ENCODE results near the gene NSMCE1.
"Not testable (repeated sequence)": the region's sequence is repeated elsewhere in the genome, so short reads cannot be mapped to it uniquely, and the experiment has no call there.

Gene NSMCE1

GRCh38 chr16:27202923-27203506, 65.6 kb downstream of the NSMCE1 start:
- H3K27ac ChIP-seq (ENCODE audit: low read depth, low read length): peak overlapping the region; percentile 89
- no peak overlapping the region for H2AFZ ChIP-seq (ENCODE audit: low read length, unreplicated experiment)
- no peaks in the 10 kb centered on the region for H3K36me3 ChIP-seq (ENCODE audit: insufficient read depth, low read length)
- H3K27me3 ChIP-seq (ENCODE audit: insufficient read depth, low read length): no peaks in the 10 kb centered on the region
- peaks cover 4% of the 10 kb centered on the region for H3K4me1 ChIP-seq (ENCODE audit: control insufficient read depth, insufficient read depth, low read length, unreplicated experiment)
- peaks cover 3% of the 10 kb centered on the region for H3K79me2 ChIP-seq (ENCODE audit: control insufficient read depth, insufficient read depth, low read length, unreplicated experiment)
- peak overlapping the region; percentile 90 for H3K4me3 ChIP-seq (ENCODE audit: low read depth, low read length)

- not testable (repeated sequence) for H3K4me1 ChIP-seq (ENCODE audit: control insufficient read depth, insufficient read depth, low read length, unreplicated experiment); H2AFZ ChIP-seq (ENCODE audit: low read length, unreplicated experiment); H3K36me3 ChIP-seq (ENCODE audit: insufficient read depth, low read length); H3K79me2 ChIP-seq (ENCODE audit: control insufficient read depth, insufficient read depth, low read length, unreplicated experiment); H3K27ac ChIP-seq (ENCODE audit: low read depth, low read length); H3K4me3 ChIP-seq (ENCODE audit: low read depth, low read length)
- H3K27me3 ChIP-seq (ENCODE audit: insufficient read depth, low read length): peaks cover 11% of the 10 kb centered on the region; the same call in 1 of the 2 replicates
Observed at GRCh38 chr16:27200914-27201313, 67.7 kb downstream of the NSMCE1 start.

GRCh38 chr16:27199736-27200135, 68.8 kb downstream of the NSMCE1 start:
- no peaks in the 10 kb centered on the region for H3K36me3 ChIP-seq (ENCODE audit: insufficient read depth, low read length)
- H2AFZ ChIP-seq (ENCODE audit: low read length, unreplicated experiment): peak overlapping the region; percentile 55
- H3K27me3 ChIP-seq (ENCODE audit: insufficient read depth, low read length): peaks cover 22% of the 10 kb centered on the region
- peaks cover under 1% of the 10 kb centered on the region for H3K79me2 ChIP-seq (ENCODE audit: control insufficient read depth, insufficient read depth, low read length, unreplicated experiment)
- H3K4me1 ChIP-seq (ENCODE audit: control insufficient read depth, insufficient read depth, low read length, unreplicated experiment): peaks cover 4% of the 10 kb centered on the region
- no peak overlapping the region for H3K27ac ChIP-seq (ENCODE audit: low read depth, low read length)
- H3K4me3 ChIP-seq (ENCODE audit: low read depth, low read length): no peak overlapping the region

- Histone ChIP-seq H3K27me3 (ENCODE audit: insufficient read depth, low read length) (peaks cover 26% of the 10 kb centered on the region), H3K4me3 (ENCODE audit: low read depth, low read length) (no peak overlapping the region), H3K4me1 (ENCODE audit: control insufficient read depth, insufficient read depth, low read length, unreplicated experiment) (no peaks in the 10 kb centered on the region), H3K27ac (ENCODE audit: low read depth, low read length) (no peak overlapping the region), H3K79me2 (ENCODE audit: control insufficient read depth, insufficient read depth, low read length, unreplicated experiment) (no peaks in the 10 kb centered on the region), H2AFZ (ENCODE audit: low read length, unreplicated experiment) (no peak overlapping the region), H3K36me3 (ENCODE audit: insufficient read depth, low read length) (no peaks in the 10 kb centered on the region)
Observed at GRCh38 chr16:27199235-27199586, 69.4 kb downstream of the NSMCE1 start.

- H3K4me1 ChIP-seq (ENCODE audit: control insufficient read depth, insufficient read depth, low read length, unreplicated experiment): no peaks in the 10 kb centered on the region
- H3K27ac ChIP-seq (ENCODE audit: low read depth, low read length): no peak overlapping the region
- H2AFZ ChIP-seq (ENCODE audit: low read length, unreplicated experiment): no peak overlapping the region
- H3K79me2 ChIP-seq (ENCODE audit: control insufficient read depth, insufficient read depth, low read length, unreplicated experiment): no peaks in the 10 kb centered on the region
- H3K36me3 ChIP-seq (ENCODE audit: insufficient read depth, low read length): no peaks in the 10 kb centered on the region
- H3K4me3 ChIP-seq (ENCODE audit: low read depth, low read length): no peak overlapping the region
- H3K27me3 ChIP-seq (ENCODE audit: insufficient read depth, low read length): peaks cover 30% of the 10 kb centered on the region
Observed at GRCh38 chr16:27198451-27199234, 69.9 kb downstream of the NSMCE1 start.

- H3K79me2 ChIP-seq (ENCODE audit: control insufficient read depth, insufficient read depth, low read length, unreplicated experiment): no peaks in the 10 kb centered on the region
- no peak overlapping the region for H3K4me3 ChIP-seq (ENCODE audit: low read depth, low read length)
- no peaks in the 10 kb centered on the region for H3K4me1 ChIP-seq (ENCODE audit: control insufficient read depth, insufficient read depth, low read length, unreplicated experiment)
- peaks cover 30% of the 10 kb centered on the region for H3K27me3 ChIP-seq (ENCODE audit: insufficient read depth, low read length)
- H3K36me3 ChIP-seq (ENCODE audit: insufficient read depth, low read length): no peaks in the 10 kb centered on the region
- H2AFZ ChIP-seq (ENCODE audit: low read length, unreplicated experiment): no peak overlapping the region
- no peak overlapping the region for H3K27ac ChIP-seq (ENCODE audit: low read depth, low read length)
Observed at GRCh38 chr16:27197004-27197403, 71.6 kb downstream of the NSMCE1 start.

- Histone ChIP-seq H2AFZ (ENCODE audit: low read length, unreplicated experiment) (no peak overlapping the region), H3K36me3 (ENCODE audit: insufficient read depth, low read length) (no peaks in the 10 kb centered on the region), H3K27ac (ENCODE audit: low read depth, low read length) (no peak overlapping the region), H3K79me2 (ENCODE audit: control insufficient read depth, insufficient read depth, low read length, unreplicated experiment) (no peaks in the 10 kb centered on the region), H3K4me3 (ENCODE audit: low read depth, low read length) (no peak overlapping the region), H3K4me1 (ENCODE audit: control insufficient read depth, insufficient read depth, low read length, unreplicated experiment) (no peaks in the 10 kb centered on the region), H3K27me3 (ENCODE audit: insufficient read depth, low read length) (peaks cover 30% of the 10 kb centered on the region)
Observed at GRCh38 chr16:27195941-27196595, 72.5 kb downstream of the NSMCE1 start.

- peaks cover 30% of the 10 kb centered on the region for H3K27me3 ChIP-seq (ENCODE audit: insufficient read depth, low read length)
- no peaks in the 10 kb centered on the region for H3K79me2 ChIP-seq (ENCODE audit: control insufficient read depth, insufficient read depth, low read length, unreplicated experiment)
- no peaks in the 10 kb centered on the region for H3K4me1 ChIP-seq (ENCODE audit: control insufficient read depth, insufficient read depth, low read length, unreplicated experiment)
- H3K27ac ChIP-seq (ENCODE audit: low read depth, low read length): no peak overlapping the region
- no peaks in the 10 kb centered on the region for H3K36me3 ChIP-seq (ENCODE audit: insufficient read depth, low read length)
- H2AFZ ChIP-seq (ENCODE audit: low read length, unreplicated experiment): no peak overlapping the region
- H3K4me3 ChIP-seq (ENCODE audit: low read depth, low read length): no peak overlapping the region
Observed at GRCh38 chr16:27195076-27195741, 73.4 kb downstream of the NSMCE1 start.

GRCh38 chr16:27193300-27193990, 75.1 kb downstream of the NSMCE1 start:
- no peak overlapping the region for H2AFZ ChIP-seq (ENCODE audit: low read length, unreplicated experiment)
- no peaks in the 10 kb centered on the region for H3K36me3 ChIP-seq (ENCODE audit: insufficient read depth, low read length)
- no peak overlapping the region for H3K27ac ChIP-seq (ENCODE audit: low read depth, low read length)
- H3K27me3 ChIP-seq (ENCODE audit: insufficient read depth, low read length): peaks cover 39% of the 10 kb centered on the region
- no peaks in the 10 kb centered on the region for H3K4me1 ChIP-seq (ENCODE audit: control insufficient read depth, insufficient read depth, low read length, unreplicated experiment)
- H3K4me3 ChIP-seq (ENCODE audit: low read depth, low read length): no peak overlapping the region
- H3K79me2 ChIP-seq (ENCODE audit: control insufficient read depth, insufficient read depth, low read length, unreplicated experiment): no peaks in the 10 kb centered on the region

- no peak overlapping the region for H3K27ac ChIP-seq (ENCODE audit: low read depth, low read length)
- no peaks in the 10 kb centered on the region for H3K79me2 ChIP-seq (ENCODE audit: control insufficient read depth, insufficient read depth, low read length, unreplicated experiment)
- H3K27me3 ChIP-seq (ENCODE audit: insufficient read depth, low read length): peaks cover 30% of the 10 kb centered on the region
- H3K4me3 ChIP-seq (ENCODE audit: low read depth, low read length): no peak overlapping the region
- no peaks in the 10 kb centered on the region for H3K36me3 ChIP-seq (ENCODE audit: insufficient read depth, low read length)
- H2AFZ ChIP-seq (ENCODE audit: low read length, unreplicated experiment): no peak overlapping the region
- no peaks in the 10 kb centered on the region for H3K4me1 ChIP-seq (ENCODE audit: control insufficient read depth, insufficient read depth, low read length, unreplicated experiment)
Observed at GRCh38 chr16:27191352-27191924, 77.1 kb downstream of the NSMCE1 start.

All from ACC112 (cell line).